ENCODE measurements around the gene ESPN.
A peak's percentile ranks its signal among the peaks of the same experiment; 100 is the strongest.
"Not testable (repeated sequence)": the region's sequence is repeated elsewhere in the genome, so short reads cannot be mapped to it uniquely, and the experiment has no call there.

The ESPN gene

GRCh38 chr1:6424619-6425593, at the start of gene ESPN:
TSS of gene ESPN (plus strand) at chr1:6424776. CDS start at chr1:6424956, 180 bp downstream.
- peak; percentile 86 for DNase-seq (ENCODE audit: low spot score)

- no peak for DNase-seq (ENCODE audit: low spot score)
Measured at GRCh38 chr1:6378096-6378746, 46.4 kb upstream of the ESPN start.

- DNase-seq (ENCODE audit: low spot score): no peak
Measured at GRCh38 chr1:6380037-6380436, 44.5 kb upstream of the ESPN start.

- DNase-seq (ENCODE audit: low spot score): no peak
Measured at GRCh38 chr1:6384135-6384534, 40.4 kb upstream of the ESPN start.

- DNase-seq (ENCODE audit: low spot score): no peak
Measured at GRCh38 chr1:6384962-6385361, 39.6 kb upstream of the ESPN start.

- no peak for DNase-seq (ENCODE audit: low spot score)
Measured at GRCh38 chr1:6385488-6386191, 38.9 kb upstream of the ESPN start.

GRCh38 chr1:6386371-6386949, 38.1 kb upstream of the ESPN start:
- no peak for DNase-seq (ENCODE audit: low spot score)

- no peak for DNase-seq (ENCODE audit: low spot score)
Measured at GRCh38 chr1:6389971-6390370, 34.6 kb upstream of the ESPN start.

- DNase-seq (ENCODE audit: low spot score): no peak
Measured at GRCh38 chr1:6391951-6392808, 32.4 kb upstream of the ESPN start.

GRCh38 chr1:6392809-6393399, 31.7 kb upstream of the ESPN start:
- no peak for DNase-seq (ENCODE audit: low spot score)

- DNase-seq (ENCODE audit: low spot score): peak; percentile 86
Measured at GRCh38 chr1:6393400-6394187, 31.0 kb upstream of the ESPN start, which contains the start of gene ACOT7. TSS of gene ACOT7 (minus strand) at chr1:6393767. CDS start at chr1:6393399, 368 bp downstream.

- not testable (repeated sequence) for DNase-seq (ENCODE audit: low spot score)
Measured at GRCh38 chr1:6395130-6395529, 29.4 kb upstream of the ESPN start.

GRCh38 chr1:6395781-6396244, 28.8 kb upstream of the ESPN start:
- not testable (repeated sequence) for DNase-seq (ENCODE audit: low spot score)

GRCh38 chr1:6396998-6397397, 27.6 kb upstream of the ESPN start:
- DNase-seq (ENCODE audit: low spot score): no peak

- DNase-seq (ENCODE audit: low spot score): no peak
Measured at GRCh38 chr1:6397844-6398441, 26.6 kb upstream of the ESPN start.

- DNase-seq (ENCODE audit: low spot score): no peak
Measured at GRCh38 chr1:6399294-6399693, 25.3 kb upstream of the ESPN start.

- no peak for DNase-seq (ENCODE audit: low spot score)
Measured at GRCh38 chr1:6401673-6402072, 22.9 kb upstream of the ESPN start.

GRCh38 chr1:6408023-6408422, 16.6 kb upstream of the ESPN start:
- no peak for DNase-seq (ENCODE audit: low spot score)

GRCh38 chr1:6409053-6409452, 15.5 kb upstream of the ESPN start:
- DNase-seq (ENCODE audit: low spot score): no peak

Measured in HuH-7.5 (cell line).